ENCODE data around the gene PNN. TPM values are rescaled to one million over a fixed set of nuclear protein-coding genes. Genes with fewer than 3 reads are reported as not detected.
"Not testable (repeated sequence)": the region's sequence is repeated elsewhere in the genome, so short reads cannot be mapped to it uniquely, and the experiment has no call there.

Gene PNN
- total and polyA plus RNA-seq, 8 donors, result 35.2 to 201 (median 173) TPM

DNA sequence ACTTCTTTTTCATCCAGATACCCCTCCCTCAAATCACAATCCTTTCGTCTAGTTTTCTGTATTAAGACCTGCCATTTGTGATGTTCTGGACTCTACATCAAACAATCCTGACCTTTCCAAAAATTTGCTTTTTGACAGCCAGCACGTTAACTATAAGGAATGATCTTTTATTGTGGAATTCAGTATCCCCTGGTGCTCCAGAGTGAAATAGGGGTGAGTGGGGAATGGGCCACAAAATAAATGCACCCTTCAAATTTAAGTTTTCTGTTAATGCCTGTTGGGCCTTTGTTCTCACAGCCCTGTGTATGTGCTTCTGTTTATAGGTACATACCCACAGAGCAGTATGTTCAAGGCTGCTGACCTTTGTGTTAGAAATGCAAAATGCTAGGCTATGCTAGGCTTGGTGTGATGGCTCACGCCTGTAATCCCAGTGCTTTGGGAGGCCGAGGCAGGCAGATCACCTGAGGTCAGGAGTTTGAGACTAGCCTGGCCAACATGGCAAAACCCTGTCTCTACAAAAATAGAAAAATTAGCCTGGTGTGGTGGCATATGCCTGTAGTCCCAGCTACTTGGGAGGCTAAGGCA is 12.0 kb downstream of the PNN start:
- Histone ChIP-seq H3K27ac (no peak overlapping the region), H3K9me3 (no peaks in the 10 kb centered on the region), H3K36me3 (peaks cover 0 to 45% of the 10 kb centered on the region in 2 donors), H3K27me3 (no peaks in the 10 kb centered on the region), H3K4me3 (no peak overlapping the region), H3K4me1 (peaks cover 0 to 8% of the 10 kb centered on the region in 2 donors)
- DNase-seq, result no peak
- TF ChIP-seq, protein P1, sequence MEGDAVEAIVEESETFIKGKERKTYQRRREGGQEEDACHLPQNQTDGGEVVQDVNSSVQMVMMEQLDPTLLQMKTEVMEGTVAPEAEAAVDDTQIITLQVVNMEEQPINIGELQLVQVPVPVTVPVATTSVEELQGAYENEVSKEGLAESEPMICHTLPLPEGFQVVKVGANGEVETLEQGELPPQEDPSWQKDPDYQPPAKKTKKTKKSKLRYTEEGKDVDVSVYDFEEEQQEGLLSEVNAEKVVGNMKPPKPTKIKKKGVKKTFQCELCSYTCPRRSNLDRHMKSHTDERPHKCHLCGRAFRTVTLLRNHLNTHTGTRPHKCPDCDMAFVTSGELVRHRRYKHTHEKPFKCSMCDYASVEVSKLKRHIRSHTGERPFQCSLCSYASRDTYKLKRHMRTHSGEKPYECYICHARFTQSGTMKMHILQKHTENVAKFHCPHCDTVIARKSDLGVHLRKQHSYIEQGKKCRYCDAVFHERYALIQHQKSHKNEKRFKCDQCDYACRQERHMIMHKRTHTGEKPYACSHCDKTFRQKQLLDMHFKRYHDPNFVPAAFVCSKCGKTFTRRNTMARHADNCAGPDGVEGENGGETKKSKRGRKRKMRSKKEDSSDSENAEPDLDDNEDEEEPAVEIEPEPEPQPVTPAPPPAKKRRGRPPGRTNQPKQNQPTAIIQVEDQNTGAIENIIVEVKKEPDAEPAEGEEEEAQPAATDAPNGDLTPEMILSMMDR (IDR thresholded peaks at IDR 0.05), result no peak
- ATAC-seq, result no peak
- intact Hi-C loops (cut with DNase I), result no loop called here

DNA sequence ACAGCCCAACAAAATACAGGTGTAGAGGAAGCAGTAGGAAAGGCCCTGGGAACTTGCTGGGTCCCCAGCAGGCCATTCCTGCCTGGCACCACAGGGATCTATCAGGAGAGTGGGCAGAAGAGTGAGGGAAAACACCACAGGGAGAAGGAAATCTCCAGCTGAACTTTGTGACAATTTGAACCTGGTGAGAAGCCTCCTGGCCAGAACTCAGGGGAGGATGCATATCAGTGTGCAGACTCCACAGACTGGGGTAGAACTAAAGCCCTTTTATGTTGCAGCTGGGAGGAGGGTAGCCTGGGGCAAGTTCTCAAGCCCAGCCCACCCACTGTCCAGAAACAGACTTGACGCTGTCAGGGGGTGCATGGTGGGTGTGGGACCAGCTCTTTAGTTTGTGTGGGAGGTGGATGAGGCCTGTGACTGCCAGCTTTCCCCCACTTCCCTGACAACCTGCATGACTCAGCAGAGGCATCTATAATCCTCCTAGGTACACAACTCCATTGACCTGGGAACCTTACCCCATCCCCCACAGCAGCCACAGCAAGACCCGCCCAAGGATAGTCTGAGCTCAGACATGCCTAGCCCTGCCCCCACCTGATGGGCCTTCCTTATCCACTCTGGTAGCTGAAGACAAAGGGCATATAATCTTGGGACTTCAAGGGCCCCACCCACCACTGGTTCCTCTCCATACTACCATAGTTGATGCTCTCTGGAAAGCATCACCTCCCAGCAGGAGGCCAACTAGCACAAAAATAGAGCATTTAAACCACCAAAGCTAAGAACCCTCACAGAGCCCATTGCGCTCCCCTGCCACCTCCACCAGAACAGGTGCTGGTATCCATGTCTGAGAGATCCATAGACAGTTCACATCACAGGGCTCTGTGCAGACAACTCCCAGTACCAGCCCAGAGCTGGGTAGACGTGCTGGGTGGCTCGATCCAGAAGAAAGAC is 28.9 kb downstream of the PNN start:
- ATAC-seq, result no peak
- Histone ChIP-seq H3K4me3 (no peak overlapping the region), H3K36me3 (no peaks in the 10 kb centered on the region), H3K27me3 (no peaks in the 10 kb centered on the region), H3K27ac (no peak overlapping the region), H3K4me1 (no peaks in the 10 kb centered on the region), H3K9me3 (no peaks in the 10 kb centered on the region)
- no peak for DNase-seq
- TF ChIP-seq, protein P1 (IDR thresholded peaks at IDR 0.05), result no peak
- intact Hi-C loops (cut with DNase I), result no loop called here

DNA sequence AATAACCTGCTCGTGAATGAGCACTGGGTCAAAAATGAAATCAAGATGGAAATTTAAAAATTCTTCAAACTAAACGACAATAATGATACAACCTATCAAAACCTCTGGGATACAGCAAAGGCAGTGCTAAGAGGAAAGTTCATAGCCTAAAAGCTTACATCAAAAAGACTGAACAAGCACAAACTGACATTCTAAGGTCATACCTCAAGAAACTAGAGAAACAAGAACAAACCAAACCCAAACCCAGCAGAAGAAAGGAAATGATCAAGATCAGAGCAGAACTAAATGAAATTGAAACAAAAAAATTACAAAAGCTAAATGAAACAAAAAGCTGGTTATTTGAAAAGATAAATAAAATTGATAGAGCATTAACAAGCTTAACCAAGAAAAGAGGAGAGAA is 32.4 kb downstream of the PNN start:
- H3K4me1 ChIP-seq; intact Hi-C loops (cut with DNase I); H3K36me3 ChIP-seq; H3K9me3 ChIP-seq; H3K27me3 ChIP-seq; ATAC-seq; H3K27ac ChIP-seq; H3K4me3 ChIP-seq; DNase-seq: not testable (repeated sequence)

DNA sequence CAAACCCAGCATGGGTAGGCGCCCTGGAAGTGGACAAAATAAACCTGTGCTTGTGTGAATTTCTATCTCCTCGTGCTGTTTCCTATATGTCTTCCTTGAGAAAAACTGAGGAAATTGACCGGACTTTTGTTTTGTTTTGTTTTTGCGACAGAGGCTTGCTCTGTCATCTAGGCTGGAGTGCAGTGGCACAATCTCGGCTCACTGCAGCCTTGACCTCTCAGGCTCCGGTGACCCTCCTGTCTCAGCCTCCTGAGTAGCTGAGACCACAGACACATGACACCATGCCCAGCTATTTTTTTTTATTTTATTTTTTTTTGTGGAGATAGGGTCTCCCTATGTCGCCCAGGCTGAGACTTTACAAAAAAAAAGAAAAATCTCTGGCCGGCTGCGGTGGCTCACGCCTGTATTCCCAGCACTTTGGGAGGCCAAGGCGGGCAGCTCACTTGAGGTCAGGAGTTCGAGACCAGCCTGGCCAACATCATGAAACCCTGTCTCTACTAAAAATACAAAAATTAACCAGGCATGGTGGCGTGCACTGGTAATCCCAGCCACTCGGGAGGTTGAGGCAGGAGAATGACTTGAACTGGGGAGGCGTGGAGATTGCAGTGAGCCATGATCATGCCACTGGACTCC is 36.2 kb downstream of the PNN start:
- no peak overlapping the region for H3K4me3 ChIP-seq
- ATAC-seq (no peak), DNase-seq (no peak)
- TF ChIP-seq, protein P1 (IDR thresholded peaks at IDR 0.05), result no peak
- H3K4me1 ChIP-seq, result no peaks in the 10 kb centered on the region
- H3K27ac ChIP-seq, result no peak overlapping the region
- no peaks in the 10 kb centered on the region for H3K9me3 ChIP-seq
- no peaks in the 10 kb centered on the region for H3K27me3 ChIP-seq
- intact Hi-C loops (cut with DNase I), result no loop called here
- no peaks in the 10 kb centered on the region for H3K36me3 ChIP-seq

DNA sequence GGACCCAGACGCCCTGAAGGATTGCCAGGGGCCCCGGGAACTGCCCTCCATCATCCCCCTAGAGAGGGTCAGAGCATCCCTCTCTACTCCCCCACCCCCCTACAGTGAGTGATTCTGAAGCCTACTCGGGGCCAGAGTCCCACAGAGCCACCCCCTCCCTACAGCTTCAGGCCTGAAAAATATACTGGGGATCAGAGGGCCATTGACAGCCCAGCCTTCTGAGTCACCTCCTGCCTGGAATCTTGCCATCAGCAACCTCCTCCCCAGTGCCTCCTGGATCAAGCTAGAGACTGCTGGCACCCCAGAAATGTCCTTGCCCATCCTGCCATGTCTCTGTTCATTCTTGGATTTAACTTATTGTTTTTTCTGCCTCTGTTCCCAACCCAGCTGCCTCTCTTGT is 37.0 kb downstream of the PNN start:
- Histone ChIP-seq H3K27ac (no peak overlapping the region), H3K4me3 (no peak overlapping the region), H3K27me3 (no peaks in the 10 kb centered on the region), H3K4me1 (no peaks in the 10 kb centered on the region), H3K9me3 (no peaks in the 10 kb centered on the region), H3K36me3 (no peaks in the 10 kb centered on the region)
- intact Hi-C loops (cut with DNase I), result no loop called here
- no peak for ATAC-seq
- TF ChIP-seq, protein P1 (IDR thresholded peaks at IDR 0.05), result no peak
- no peak for DNase-seq

All from left lung (tissue), 10 donors.